Endometrium (tissue), 2 donors: ENCODE measurements around the gene PBLD.
"Not testable (repeated sequence)": the region's sequence is repeated elsewhere in the genome, so short reads cannot be mapped to it uniquely, and the experiment has no call there.

Experiments used
- FAIRE-seq: peaks from 2 replicates; lab custom pipeline; 2012; peaks lifted over from hg19 to GRCh38; lab: Jason Lieb, UNC
- donor health status: control.
- donor health status: control.

Gene PBLD

DNA sequence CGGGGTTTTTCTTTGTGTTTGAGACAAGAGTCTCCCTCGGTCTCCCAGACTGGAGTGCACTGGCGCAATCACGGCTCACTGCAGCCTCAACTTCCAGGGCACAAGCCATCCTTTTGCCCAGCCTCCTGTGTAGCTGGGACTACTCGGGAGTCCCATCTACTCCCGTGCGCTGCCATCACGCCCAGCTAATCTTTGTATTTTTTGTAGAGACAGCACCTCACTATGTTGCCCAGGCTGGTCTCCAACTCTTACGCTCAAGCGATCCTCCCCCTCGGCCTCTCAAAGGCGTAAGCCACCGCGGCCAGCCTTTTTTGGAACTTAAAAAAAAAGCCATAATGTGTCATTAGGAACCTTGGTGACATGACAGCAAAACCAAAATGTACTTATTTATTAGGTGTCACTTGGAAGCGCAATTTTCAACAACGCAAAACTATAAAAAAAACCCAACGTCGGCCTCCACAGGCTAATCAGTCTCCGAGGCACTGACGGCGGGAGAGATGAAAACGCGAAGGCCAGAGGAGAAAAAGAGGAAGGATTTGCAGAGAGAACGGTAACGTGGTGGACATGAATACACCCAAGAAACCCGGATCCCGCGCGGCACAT, 1.8 kb downstream of the PBLD start:
- no peak for FAIRE-seq

DNA sequence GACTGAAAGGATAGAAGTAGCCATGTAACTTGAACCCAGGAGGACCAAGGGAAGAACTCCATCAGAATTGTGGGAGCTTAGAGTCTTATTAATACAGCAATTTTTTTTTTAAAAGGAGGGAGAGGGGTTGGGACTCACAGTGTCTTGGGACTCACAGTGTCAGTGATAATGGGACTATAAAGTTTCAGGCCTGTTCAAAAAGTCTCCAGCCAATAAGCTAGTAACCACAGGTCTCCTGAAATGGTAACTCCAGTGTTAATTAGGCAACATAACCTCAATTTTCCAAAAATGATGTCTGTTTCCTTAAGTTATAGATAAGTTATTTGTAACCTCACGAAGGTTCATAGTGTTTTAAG, 3.2 kb downstream of the PBLD start:
- FAIRE-seq = no peak

DNA sequence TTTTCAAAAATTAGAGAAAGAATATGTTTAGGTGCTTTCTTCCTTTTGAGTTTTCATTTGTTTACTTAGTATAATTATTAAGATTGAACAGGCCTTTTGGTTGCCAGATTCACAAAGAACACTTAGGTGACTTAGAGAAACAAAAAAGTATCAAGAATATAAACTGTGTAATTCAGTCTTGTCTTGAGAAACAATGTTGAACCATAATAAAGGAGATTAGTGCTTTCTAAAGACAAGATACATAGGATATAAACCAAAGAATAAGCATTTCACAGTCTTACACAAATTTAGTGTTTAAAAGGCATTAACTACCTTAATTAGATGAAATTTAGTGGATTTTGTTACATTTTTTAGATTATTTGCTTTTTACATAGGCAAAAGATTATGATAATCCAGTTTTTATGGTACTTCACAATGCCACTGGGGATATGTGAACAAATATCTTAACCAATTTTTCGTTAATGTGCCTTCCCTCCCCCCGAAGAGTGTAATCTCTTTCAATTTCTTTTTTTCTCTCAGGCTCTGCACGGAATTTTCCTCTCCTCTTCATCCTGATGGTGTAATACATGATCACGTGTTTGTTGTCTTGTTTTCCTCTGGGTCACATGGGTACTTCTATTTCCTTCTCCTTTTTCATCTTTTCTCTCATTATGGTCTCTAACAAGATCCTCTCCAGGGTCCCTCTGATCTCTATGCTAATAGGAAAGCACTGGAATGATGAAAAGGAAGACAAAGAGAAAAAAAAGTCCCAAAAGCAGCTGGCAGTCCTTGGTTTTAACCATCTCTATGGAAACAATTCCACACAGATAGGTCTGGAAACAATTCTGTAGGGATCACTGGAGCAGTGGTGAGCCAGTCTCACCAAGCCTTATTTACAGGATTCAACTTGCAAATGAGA, 4.6 kb downstream of the PBLD start:
- peak; percentile 26 for FAIRE-seq

DNA sequence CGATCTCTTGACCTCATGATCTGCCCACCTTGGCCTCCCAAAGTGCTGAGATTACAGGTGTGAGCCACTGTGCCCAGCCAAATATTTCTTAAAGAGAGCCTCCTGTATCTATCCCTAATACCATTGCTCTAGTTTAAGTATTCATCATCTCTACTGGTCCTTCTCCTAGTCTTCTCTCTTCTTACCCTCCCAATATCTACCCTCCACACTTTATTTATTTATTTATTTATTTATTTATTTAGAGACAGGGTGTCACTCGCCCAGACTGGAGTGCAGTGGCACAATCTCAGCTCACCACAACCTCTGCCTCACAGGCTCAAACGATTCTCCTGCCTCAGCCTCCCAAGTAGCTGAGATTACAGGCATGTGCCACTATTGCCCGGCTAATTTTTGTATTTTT, 8.3 kb downstream of the PBLD start:
- FAIRE-seq = not testable (repeated sequence)

DNA sequence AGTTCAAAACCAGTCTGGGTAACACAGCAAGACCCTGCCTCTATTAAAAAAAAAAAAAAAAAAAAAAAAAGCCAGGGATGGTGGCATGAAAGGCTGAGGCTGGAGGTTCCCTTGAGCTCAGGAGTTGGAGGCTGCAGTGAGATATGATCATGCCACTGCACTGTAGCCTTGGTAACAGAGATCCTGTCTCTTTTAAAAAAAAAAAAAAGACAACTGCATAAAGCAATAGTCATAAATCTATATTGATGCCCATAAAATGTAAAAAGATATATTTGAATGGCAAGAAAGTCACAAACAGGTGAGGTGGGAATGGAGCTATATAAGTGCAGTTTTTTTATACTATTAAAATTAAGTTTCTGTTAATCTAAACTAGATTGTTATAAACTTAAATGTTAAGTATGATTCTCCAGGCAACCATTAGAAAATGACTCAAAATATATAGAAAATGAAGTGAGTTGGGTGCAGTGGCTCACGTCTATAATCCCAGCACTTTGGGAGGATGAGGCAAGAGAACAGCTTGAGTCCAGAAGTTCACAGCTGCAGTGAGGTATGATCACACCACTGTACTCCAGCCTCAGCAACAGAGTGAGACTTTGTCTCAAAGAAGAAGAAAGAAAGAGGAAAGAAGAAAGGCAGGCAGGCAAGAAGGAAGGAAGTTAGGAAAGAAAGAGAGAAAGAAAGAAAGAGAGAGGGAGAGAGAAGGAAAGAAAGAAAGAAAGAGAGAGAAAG, 14.2 kb downstream of the PBLD start:
- no peak for FAIRE-seq

DNA sequence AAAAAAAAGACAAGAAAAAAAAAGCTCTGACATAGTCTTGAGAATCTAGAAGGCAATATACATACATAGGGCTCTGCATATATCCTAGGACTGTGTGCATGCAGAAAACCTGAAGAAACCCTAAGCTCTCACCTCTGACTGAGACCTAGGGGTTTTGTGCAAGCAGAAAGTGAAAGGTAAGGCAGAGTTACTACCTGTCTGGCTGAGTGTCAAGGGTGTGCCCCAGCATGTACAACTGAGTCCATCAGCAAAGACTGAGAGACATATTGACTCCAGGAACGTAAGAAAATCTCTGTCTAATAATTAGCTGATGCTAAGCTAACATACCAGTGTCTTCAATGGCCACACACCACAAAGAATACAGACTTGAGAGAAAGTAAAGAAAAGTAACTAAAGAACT, 17.1 kb downstream of the PBLD start:
- no peak for FAIRE-seq

DNA sequence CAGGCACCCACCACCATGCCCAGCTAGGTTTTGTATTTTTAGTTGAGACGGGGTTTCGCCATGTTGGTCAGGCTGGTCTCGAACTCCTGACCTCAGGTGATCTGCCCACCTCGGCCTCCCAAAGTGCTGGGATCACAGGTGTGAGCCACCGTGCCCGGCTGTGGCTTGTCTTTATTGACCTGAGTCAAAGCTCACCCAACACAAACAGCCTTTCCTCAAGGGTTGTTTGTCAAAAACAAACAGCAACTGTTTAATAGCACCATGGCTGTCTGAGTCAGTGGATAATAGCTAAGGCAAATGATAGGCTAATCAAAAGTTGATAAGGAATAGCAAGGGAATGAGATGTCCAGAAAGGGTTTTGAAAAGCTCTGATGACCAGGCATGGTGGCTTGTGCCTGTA, 17.8 kb downstream of the PBLD start:
- not testable (repeated sequence) for FAIRE-seq

DNA sequence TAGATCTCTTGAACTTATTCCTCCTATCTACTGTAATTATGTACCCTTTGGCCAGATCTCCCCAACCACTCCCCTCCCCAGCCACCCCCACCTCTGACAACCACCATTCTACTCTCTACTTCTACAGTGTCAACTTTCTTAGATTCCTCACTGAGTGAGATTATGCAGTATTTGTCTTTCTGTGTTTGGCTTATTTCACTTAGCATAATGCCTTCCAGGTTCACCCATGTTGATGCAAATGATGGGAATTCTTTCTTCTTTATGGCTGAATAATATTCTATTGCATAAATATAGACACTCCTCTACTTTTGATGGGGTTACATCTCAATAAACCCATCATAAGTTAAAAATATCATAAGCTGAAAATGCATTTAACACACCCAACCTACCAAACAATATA, 22.2 kb downstream of the PBLD start:
- no peak for FAIRE-seq

DNA sequence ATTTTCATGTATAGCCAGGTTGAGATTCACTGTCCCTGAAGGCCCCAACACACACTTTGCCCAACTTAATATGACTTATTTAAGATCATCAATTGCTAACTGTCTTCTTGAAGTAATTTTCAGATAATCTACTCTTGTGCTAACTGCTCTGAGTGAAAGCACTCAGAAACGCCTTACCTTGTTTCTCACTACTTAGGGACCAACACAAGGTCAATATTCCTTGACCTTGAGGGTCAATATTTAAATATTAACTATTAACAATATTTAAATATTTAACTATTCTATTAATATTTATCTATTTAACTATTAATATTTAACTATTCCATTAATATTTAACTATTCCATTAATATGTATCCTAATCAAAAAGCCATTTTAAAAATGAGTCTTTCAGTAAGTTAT, 26.9 kb downstream of the PBLD start:
- no peak for FAIRE-seq

DNA sequence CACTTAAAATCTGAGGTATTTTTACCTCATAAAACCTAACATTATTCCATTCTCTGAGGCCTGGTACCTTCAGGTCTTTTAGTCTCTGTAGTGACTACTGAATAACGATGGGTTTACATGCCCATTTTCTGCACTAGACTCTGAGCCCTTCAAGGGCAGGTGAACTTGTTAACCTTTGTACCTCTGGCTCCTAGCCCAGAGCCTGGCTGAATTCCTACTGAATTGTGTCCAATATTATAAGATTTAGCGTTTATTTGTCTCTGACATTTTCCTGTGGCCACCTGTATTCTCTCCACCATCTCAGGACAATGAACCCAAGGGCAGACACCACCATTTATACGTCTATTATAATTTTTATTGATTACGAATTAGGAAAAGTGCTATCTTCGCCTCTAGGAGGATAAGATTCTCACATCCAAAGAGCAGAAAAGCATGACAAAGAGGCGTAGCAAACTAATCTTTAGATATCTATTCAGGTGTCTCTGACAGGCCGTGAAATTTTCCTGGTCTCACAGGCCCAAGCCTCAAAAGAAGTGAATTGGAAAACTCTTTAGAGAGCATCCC, 28.8 kb downstream of the PBLD start:
- no peak for FAIRE-seq

DNA sequence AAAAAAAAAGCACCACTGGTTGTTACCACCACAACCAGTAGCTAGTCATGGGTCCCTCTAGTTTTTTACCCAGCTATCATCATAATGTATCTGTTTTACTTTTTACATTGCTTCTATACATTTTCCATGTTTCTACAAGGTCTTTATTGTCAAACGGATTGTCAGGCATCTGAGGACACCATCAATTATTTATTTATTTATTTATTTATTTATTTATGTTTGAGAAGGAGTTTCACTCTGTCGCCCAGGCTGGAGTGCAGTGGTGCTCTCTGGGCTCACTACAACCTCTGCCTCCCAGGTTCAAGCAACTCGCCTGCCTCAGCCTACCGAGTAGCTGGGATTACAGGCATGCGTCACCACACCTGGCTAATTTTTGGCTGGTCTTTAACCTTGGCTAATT, 29.9 kb downstream of the PBLD start:
- FAIRE-seq = no peak

DNA sequence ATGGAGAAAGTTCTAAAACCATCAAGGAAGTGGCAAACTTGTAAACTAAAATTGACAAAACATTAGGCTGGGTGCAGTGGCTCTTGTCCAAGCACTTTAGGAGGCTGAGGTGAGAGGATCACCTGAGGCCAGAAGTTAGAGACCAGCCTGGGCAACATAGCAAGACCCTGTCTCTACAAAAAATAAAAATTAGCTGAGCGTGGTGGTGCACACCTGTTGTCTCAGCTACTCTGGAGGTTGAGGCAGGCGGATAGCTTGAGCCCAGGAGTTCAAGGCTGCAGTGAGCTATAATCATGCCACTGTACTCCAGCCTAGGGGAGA, 30.3 kb downstream of the PBLD start:
- FAIRE-seq = no peak

DNA sequence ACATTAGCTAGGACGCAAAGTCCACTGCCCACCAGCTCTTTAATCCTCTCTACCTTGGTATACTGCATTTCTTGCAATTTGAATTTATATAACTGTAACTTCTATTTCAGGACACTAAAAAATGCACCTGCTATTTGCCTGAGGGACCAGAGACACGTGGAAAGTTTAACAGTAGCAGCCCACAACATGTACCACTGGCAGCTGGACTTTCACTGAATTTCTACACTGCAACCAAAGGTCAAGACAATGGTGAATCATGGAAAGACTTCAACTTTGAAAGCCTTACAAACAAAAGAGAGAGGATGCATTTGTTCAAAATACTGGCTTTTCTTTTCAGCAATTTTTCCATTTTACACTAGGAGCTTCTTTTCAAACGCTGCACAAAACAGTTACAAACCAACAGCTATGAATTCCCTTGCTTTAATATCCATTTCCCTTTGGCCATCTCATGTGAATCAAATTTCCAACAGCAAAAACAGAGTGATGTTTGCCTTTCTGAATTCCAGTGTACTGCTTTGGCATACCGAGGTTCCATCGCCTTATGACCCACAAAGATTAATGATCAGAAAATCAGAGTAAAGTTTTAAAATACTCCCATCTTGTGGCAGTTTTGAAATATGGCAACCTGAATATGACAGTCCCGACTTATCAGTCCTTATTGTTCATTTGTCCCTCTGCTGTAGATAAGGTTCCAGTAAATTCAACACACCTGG, 30.8 kb downstream of the PBLD start:
- peak; percentile 48 for FAIRE-seq

DNA sequence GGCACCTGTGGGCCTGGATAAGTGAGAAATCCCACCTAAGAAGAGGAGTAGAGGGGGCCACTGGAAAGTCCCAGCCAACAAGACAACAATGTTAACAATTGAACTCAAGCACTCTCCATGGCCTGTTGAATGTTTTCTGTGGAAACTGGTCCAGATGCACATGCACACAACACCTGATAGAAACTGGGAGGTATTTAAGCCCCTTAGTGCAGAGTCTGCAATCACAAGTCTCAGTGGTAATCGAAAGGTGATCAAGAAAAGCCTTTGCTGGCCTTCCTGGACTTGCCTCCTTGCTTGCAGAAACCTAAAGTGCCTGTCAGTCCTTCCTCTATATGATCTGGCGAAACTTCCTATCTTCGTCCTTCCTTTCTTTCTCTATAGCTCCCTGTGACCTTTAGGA, 31.4 kb downstream of the PBLD start:
- FAIRE-seq = no peak

DNA sequence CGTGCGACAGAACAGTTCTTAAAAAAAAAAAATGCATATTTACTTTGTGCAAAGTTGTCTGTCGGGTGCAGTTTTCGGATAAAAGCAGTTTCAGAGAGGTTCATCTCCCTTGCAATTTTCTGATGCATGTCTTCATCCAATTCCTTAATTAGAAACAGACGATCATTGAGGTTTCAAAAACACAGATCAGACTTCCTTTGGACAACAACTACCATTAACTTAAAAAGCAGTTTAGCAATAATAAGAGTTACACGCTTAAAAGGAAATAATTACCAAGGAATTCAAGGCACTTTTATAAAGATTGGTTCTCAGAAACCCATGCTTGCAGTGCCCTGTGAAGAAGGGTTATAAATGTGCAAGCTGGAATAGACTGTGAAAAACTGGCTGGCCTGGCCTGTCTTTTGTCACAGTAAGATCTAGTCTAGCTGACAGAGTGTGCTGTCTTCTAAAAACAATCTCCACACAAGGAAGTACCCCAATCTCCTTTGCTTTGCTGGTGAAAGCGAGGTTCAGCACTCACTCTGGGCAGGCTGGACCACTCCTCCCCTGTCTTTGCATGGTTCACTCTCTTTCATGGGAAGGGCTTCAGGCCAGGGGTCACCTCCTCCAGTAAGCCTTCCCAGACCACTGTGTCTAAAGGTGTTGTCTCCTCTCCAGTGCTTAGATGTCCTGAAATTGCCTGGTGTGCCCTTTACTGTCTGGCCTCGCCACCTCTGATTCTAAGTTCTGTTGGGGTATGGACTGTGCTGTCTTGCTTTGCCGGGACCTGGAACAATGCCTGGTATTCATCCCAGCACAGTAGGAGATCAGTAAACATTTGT, 35.7 kb downstream of the PBLD start:
- FAIRE-seq = peak; percentile 31

DNA sequence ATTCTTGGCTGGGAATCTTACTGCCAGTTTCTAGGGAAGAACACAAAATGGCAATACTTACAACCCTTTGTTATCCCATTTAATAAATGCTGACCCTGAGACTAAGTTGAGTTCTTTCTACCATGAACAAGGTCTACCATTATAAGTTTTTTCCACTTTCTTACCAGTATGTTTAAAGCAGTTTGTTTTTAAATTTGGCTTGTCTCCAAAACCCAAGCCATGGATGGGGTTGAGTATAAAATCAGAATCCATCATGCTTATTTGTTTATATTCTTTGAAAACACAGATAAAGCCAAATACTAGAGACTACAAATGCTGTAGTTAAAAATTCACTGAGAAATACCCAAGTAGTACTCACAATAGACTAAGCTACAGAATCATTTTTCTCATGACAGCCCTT, 42.0 kb downstream of the PBLD start:
- no peak for FAIRE-seq

DNA sequence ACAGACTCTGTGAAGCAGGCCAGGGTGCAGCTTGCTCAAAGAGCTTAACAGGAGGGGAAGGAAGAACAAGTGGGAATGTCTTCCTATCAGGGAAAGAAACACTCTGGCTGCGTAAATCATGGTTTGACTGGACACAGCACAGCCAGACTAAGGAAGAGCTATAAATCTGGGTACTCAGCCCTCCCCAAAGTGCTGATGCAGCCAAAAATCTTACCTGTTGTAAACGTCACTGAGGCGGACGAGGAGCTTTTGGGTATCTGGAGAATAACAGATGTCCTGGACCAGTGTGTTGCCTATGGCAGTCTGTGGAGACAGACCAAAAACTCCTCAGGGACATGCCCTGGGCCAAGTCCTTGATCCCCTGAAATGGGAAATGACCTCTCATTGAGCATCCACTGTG, 44.0 kb downstream of the PBLD start:
- FAIRE-seq = no peak

DNA sequence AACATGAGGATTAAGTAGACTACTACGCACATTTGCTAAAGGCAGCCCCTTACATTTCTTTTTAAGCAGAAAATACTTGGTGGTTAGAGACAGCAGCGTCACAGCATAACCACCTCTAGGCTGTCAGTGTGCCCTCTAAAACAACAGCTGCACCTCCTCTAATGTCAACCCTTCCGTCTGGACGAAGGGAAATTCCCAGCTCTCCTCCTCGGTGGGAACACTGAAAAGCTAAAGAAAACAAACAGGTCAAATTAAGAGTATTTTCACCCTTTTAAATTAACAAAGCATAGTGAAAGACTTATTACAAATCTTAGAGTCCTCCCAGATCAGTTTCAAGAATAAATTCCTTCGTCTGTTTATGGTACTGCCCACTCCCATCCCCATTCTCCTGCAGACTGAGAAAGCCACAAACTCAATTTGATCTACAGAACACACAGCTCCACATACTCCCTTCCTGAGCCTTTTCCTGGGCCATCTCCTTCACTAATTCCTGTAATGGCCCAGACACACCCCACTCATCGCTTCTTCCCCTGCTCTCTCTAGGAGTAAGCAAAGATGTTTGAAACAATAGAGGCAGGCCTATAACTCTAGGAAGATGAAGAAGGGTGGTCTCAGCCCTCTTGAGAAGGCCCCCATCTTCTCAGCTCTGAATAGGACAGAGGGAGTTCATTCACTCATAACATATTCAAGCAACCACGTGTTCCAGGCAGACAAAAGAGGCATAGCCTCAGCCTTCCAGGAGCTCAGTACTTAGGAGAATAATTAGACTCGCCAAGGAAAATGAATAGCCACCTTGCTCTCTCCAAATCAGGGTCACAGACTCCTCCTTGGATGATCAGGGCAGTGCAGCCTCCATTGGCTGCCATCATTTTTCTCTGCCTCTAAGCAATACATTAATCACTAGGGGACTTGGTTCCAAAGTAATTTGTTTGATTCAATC, 48.4 kb downstream of the PBLD start:
- FAIRE-seq = no peak

DNA sequence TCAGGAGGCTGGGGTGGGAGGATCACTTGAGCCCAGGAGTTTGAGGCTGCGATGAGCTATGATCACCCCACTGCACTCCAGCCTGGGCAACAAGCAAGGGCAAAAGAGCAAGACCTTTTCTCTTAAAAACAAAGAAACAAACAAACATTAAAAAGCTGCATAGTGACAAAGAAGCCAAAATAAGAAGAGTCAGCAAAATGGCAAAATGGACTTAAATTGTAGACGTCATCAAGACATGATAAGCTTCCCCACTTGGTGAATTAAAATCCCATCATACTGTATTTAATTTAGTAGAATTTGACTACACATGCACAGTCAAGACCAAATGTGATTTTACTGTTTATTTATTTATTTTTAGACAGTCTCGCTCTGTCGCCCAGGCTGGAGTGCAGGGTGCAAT, 52.0 kb downstream of the PBLD start:
- FAIRE-seq = no peak
